ENCODE results near the gene FOXP2.
A peak's percentile ranks its signal among the peaks of the same experiment; 100 is the strongest.

FOXP2 gene

GRCh38 chr7:114657279-114657678, 242.7 kb downstream of the FOXP2 start:
- DNase-seq (ENCODE audit: low spot score), result no peak

DNA sequence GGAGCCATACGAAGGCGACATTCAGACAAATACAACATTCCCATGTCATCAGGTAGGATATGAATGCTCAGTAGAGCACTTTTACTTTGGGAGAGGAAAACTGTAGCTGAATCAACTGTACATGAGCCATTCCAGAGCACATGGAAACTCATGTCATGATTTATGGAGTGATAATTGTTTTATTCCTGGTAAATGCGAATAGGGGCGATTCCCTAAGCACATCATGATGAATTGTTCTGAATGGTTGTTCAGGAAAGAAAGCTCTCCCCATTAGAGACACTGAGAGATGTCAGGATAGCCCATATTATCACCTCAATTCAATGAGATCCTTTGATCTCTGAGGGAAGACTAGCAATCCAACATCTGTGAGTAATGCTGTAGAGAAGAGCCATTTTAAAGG, 243.6 kb downstream of the FOXP2 start:
- no peak for DNase-seq (ENCODE audit: low spot score)

DNA sequence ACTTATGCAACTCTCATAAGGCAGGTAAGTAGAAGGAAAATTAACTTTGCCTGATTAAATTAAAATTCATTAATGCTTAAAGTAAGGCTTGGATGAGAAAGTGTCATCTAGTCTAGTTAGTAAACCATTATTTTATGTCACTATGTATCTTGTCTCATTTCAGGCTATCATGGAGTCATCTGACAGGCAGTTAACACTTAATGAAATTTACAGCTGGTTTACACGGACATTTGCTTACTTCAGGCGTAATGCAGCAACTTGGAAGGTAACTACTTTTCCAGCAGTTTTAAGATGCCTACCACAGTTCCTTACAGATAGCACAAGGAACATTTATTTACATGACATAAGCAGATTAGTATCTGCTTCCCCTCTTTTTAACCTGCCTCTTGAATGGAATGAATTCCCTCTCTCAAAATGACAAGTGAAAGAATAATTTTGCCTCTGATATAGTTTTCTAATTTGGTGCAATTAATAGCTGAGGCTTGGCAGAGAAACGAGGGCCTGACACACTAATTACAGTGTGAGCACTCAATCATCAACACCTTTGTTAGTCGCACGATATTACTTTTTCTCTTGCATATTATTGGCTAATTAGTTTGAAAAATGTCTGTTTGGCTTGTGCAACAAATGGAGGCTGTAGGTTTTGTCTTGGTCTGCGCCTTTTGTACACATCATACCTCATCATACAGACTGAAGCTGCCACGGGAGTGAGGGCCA, 245.0 kb downstream of the FOXP2 start:
- no peak for DNase-seq (ENCODE audit: low spot score)

- no peak for DNase-seq (ENCODE audit: low spot score)
Observed at GRCh38 chr7:114660126-114660486, 245.5 kb downstream of the FOXP2 start.

GRCh38 chr7:114660753-114661152, 246.1 kb downstream of the FOXP2 start:
- no peak for DNase-seq (ENCODE audit: low spot score)

- DNase-seq (ENCODE audit: low spot score), result no peak
Observed at GRCh38 chr7:114662002-114662677, 247.5 kb downstream of the FOXP2 start.

- DNase-seq (ENCODE audit: low spot score), result peak; percentile 15
Observed at GRCh38 chr7:114663502-114663901, 248.9 kb downstream of the FOXP2 start.

- no peak for DNase-seq (ENCODE audit: low spot score)
Observed at GRCh38 chr7:114670676-114671075, 256.1 kb downstream of the FOXP2 start.

- DNase-seq (ENCODE audit: low spot score), result no peak
Observed at GRCh38 chr7:114671563-114672123, 257.0 kb downstream of the FOXP2 start.

- DNase-seq (ENCODE audit: low spot score), result no peak
Observed at GRCh38 chr7:114678116-114678515, 263.5 kb downstream of the FOXP2 start.

DNA sequence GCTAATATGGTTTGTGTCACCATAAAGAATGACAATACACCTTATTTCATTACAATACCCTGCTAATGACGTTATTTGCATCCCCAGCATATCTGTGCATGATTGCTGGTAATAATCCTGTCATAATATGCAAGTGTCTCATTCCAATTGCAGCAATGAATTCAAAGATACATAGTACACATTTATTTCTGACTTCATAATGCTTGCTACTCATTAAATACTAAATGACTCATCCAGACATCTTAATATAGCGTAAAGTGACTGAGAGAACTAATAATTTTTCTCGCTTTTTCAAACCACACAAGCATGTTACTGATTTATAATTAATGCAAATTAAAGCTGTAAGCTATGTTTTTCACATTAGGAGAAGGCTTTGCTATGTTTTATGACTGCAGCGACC, 272.6 kb downstream of the FOXP2 start:
- no peak for DNase-seq (ENCODE audit: low spot score)

DNA sequence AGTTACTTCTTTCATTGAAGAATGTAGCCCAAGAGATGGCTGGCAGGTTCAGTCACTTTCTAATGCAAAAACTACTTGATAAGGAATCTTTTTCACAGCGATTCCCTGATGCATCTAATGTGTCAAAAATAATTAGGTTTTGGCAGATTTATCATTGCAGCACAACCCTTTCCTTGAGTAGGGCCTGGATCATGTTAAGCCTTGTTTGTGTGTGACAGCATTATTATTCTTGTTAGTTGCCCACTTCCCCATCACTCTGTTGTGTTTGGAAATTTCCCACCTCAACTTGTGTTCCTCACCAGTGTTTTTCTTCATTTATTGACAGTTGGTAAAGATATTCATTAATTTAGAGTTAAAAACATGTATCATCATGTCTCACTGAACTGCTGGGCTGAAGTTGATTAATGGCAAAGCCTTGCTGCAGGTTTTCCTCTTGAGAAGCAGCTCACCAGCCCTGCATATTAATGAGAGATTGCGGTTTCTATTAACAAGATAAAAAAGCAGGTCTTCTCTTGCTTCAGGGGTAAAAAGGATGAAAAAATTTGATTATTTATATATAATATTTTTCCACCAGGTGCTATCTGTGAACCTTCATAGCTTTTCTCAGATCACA, 273.9 kb downstream of the FOXP2 start:
- no peak for DNase-seq (ENCODE audit: low spot score)

DNA sequence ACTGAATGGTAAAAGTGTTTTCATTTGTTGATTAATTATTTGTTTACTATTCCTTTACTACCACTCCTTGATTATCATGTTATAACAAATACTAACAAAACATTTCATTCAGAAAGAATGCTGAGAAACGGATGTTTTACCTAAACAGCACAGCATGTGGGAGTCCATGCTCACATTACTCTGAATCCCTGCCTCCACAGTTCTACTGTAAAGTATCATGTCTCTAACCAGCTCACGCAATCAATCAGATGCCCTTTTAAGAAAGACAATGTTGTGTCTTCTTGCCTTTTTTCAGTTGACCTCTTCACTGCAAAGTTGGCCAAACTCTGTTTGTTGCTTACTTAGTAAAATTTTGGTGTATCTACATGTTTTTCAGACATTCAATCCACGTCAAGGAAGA, 274.8 kb downstream of the FOXP2 start:
- no peak for DNase-seq (ENCODE audit: low spot score)

DNA sequence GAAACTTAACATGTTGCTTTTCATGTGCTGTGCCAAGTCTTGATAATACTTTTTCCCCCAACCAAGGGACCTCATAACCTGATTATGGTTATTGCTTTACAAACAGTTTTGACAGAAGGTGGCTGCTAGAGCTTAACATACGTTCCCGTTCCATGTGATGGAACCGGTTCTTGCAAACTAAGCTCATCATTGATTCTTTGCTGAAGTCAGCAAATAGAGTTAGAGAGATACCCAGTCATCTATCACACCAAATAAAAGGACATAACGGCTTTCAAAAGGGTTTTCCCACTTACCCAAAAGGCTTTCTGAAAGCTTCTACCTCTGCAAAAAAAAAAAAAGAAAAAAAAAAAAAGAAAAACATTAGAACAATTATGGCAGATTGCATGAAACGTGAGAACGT, 277.0 kb downstream of the FOXP2 start:
- no peak for DNase-seq (ENCODE audit: low spot score)

DNA sequence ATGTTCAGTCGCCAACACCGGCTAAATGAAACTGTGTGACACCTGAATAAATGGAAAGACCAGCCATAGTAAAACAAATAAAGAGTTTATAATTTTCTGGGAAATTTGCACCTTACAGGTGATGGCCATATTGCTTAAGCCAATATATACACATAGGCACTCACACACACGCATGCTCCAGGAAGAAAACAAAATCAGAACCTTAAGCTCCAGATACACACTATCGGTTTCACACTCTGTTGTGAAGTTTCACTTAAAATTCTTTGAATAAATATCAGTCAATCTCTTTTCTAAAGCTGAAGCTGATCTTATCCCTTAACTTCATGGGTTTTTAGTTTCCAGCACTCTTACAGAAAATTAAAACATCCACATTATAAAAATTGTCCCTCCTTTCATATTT, 280.6 kb downstream of the FOXP2 start:
- DNase-seq (ENCODE audit: low spot score), result no peak

DNA sequence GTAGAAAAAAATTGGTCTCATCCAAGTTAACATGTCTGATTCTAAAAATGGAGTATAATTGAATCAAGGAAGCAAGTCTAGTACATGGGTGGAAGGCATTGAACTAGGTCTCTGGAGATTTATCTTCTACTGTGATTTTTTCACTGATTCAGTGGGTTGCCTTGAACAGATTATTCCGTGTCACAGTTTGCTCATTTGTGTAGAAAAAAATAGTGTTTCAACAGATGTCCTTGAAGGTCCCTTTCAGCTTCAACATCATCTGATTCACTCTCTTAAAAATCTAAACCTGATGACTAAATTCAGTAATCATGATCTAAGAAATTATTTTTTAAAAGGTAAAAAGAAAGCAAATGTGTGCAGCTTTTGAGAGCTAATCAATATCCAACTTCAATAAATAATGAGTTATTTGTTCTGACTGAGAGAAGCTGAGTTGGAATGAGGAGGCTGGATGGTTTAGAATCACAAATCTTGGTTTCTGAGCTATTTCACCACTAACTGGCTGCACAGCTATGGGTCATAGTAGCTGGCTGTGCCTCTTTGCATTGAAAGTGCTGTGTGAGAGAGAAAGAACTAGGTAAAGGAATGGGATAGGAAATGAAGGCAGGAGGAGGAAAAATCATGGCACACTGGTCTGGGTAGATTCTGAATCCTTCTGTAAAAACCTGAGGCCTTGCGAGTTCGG, 285.8 kb downstream of the FOXP2 start:
- no peak for DNase-seq (ENCODE audit: low spot score)

DNA sequence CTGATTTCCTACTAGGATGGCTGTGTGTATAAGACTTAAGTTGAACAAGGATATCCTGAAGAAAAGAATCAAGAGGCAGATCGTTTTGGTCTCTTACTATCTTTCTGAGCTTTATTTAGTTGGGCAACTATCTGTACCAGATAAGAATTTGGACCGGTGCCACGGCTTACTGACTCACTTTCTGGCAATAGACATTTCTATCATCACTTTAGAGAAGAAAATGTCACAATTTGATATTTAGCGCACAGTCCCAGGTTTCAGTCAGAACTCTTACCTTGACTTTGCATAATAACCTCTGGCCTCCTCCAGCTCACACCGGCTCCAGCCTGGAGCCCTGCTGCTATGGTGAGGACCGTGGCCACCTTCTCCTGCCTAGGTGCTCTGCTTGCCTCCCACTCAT, 289.1 kb downstream of the FOXP2 start:
- no peak for DNase-seq (ENCODE audit: low spot score)

GRCh38 chr7:114708646-114709045, 294.0 kb downstream of the FOXP2 start:
- DNase-seq (ENCODE audit: low spot score), result no peak

- DNase-seq (ENCODE audit: low spot score), result no peak
Observed at GRCh38 chr7:114710499-114710898, 295.9 kb downstream of the FOXP2 start.

- no peak for DNase-seq (ENCODE audit: low spot score)
Observed at GRCh38 chr7:114711241-114711640, 296.6 kb downstream of the FOXP2 start.

DNA sequence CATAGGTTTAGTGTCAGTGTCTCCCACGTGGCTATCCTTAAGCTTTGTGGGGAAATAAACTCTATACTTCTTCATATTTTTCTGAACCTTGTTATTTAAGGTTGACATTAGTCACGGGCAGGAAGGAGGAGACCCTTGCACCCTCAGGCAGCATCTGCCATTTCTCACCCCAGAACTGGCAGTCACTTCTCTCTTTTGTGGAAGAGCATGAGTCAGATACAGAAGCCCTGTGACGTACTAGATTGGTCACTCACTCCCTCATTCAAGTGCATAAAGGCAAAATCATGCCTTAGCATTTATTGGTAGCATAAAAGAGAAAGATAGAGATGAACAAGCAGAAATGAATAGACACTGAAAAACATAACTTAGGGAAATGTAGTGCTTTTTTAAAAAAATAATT, 301.3 kb downstream of the FOXP2 start:
- DNase-seq (ENCODE audit: low spot score), result no peak

DNA sequence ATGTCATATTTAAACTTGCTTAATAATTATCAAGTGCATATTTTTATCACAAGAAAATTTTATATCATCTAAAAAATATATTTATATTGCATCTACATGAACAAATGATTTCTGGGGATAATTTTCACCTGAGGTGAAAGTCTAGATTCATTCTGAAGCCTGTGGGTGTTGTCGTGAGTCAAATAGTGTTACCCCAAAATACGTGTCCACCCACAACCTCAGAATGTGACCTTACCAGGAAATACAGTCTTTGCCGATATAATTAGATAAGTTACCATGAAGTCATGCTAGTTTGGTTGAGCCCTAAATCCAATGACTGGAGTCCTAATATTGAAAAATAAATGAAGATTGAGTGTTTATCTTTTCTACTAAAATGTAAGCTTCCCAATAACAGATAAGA, 304.2 kb downstream of the FOXP2 start:
- DNase-seq (ENCODE audit: low spot score), result no peak

DNA sequence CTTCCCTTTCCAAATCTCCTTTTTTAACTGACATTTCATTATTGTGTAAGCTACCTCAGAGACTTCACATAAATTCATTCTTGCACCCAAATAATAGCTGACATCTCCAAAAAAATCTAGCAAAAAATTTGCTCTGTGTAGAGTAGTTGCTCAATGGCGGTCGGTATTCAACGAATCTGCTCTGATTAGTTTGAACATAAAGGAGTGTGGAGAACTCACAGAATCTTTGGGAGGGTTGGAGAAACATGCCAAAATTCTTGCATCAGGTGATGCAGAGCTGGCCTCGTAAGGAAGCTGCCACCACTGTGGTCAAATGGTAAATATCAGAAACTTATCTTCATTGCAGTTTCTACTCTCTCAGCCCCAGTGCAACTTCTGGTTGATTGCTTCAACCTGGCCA, 306.1 kb downstream of the FOXP2 start:
- no peak for DNase-seq (ENCODE audit: low spot score)
